HUES48 (cell line): Measurements from ENCODE around the gene COX5A.
A peak's percentile ranks its signal among the peaks of the same experiment; 100 is the strongest.
"Not testable (repeated sequence)": the region's sequence is repeated elsewhere in the genome, so short reads cannot be mapped to it uniquely, and the experiment has no call there.

Source experiments
- H3K27ac ChIP-seq: one replicate; pipeline ENCODE4 v1.7.0; 2013; ENCODE audit warnings: low read depth, low read length, inconsistent platforms
- H3K27me3 ChIP-seq: 2 replicates; pipeline ENCODE4 v1.6.1; 2013; ENCODE audit warnings: mild to moderate bottlenecking, low read length; ENCODE audit not compliant: control insufficient read depth, insufficient read depth
- H3K36me3 ChIP-seq: 2 replicates; pipeline ENCODE4 v1.6.1; 2013; ENCODE audit warnings: low read length; ENCODE audit not compliant: control insufficient read depth, insufficient read depth
- H3K4me1 ChIP-seq: 2 replicates; pipeline ENCODE4 v1.6.1; 2013; ENCODE audit warnings: mild to moderate bottlenecking, low read length; ENCODE audit not compliant: control insufficient read depth, insufficient read depth
- H3K4me3 ChIP-seq: 2 replicates; pipeline ENCODE4 v1.5.1; 2013; ENCODE audit warnings: mild to moderate bottlenecking, low read depth, low read length
- H3K9ac ChIP-seq: 2 replicates; pipeline ENCODE4 v1.6.1; 2013; ENCODE audit warnings: mild to moderate bottlenecking, low read depth, low read length, moderate library complexity
- H3K9me3 ChIP-seq: 2 replicates; pipeline ENCODE4 v1.6.1; 2013; ENCODE audit warnings: low read length; ENCODE audit not compliant: control insufficient read depth, insufficient read depth

Gene COX5A

GRCh38 chr15:74897300-74897701 is 40.6 kb downstream of the COX5A start:
- Histone ChIP-seq H3K9ac (no peak overlapping the region), H3K9me3 (no peaks in the 10 kb centered on the region), H3K4me3 (no peak overlapping the region), H3K27me3 (no peaks in the 10 kb centered on the region), H3K36me3 (peaks cover 65% of the 10 kb centered on the region), H3K27ac (no peak overlapping the region), H3K4me1 (no peaks in the 10 kb centered on the region)

- no peak overlapping the region for H3K9ac ChIP-seq
- no peaks in the 10 kb centered on the region for H3K9me3 ChIP-seq
- peaks cover 65% of the 10 kb centered on the region for H3K36me3 ChIP-seq
- no peak overlapping the region for H3K4me3 ChIP-seq
- no peak overlapping the region for H3K27ac ChIP-seq
- no peaks in the 10 kb centered on the region for H3K4me1 ChIP-seq
- H3K27me3 ChIP-seq: no peaks in the 10 kb centered on the region
Observed at GRCh38 chr15:74896316-74896715, 41.6 kb downstream of the COX5A start.

GRCh38 chr15:74895830-74896229 is 42.0 kb downstream of the COX5A start:
- no peaks in the 10 kb centered on the region for H3K9me3 ChIP-seq
- no peak overlapping the region for H3K9ac ChIP-seq
- H3K27me3 ChIP-seq: no peaks in the 10 kb centered on the region
- H3K4me3 ChIP-seq: no peak overlapping the region
- peaks cover 63% of the 10 kb centered on the region for H3K36me3 ChIP-seq
- no peaks in the 10 kb centered on the region for H3K4me1 ChIP-seq
- no peak overlapping the region for H3K27ac ChIP-seq

GRCh38 chr15:74894383-74894782 is 43.5 kb downstream of the COX5A start:
- H3K9me3 ChIP-seq, H3K27ac ChIP-seq, H3K9ac ChIP-seq, H3K4me3 ChIP-seq, H3K27me3 ChIP-seq, H3K4me1 ChIP-seq: not testable (repeated sequence)
- H3K36me3 ChIP-seq: peaks cover 48% of the 10 kb centered on the region

GRCh38 chr15:74893627-74894026 is 44.2 kb downstream of the COX5A start:
- Histone ChIP-seq H3K36me3 (peaks cover 41% of the 10 kb centered on the region), H3K27me3 (no peaks in the 10 kb centered on the region), H3K9me3 (no peaks in the 10 kb centered on the region), H3K27ac (no peak overlapping the region), H3K4me3 (no peak overlapping the region), H3K4me1 (no peaks in the 10 kb centered on the region; the same call in 1 of the 2 replicates), H3K9ac (no peak overlapping the region)

GRCh38 chr15:74892931-74893330 is 44.9 kb downstream of the COX5A start:
- Histone ChIP-seq H3K27ac (no peak overlapping the region), H3K27me3 (no peaks in the 10 kb centered on the region), H3K4me3 (no peak overlapping the region), H3K9me3 (no peaks in the 10 kb centered on the region), H3K36me3 (peaks cover 37% of the 10 kb centered on the region), H3K9ac (no peak overlapping the region), H3K4me1 (no peaks in the 10 kb centered on the region; the same call in 1 of the 2 replicates)

GRCh38 chr15:74892313-74892712 is 45.6 kb downstream of the COX5A start:
- no peak overlapping the region for H3K27ac ChIP-seq
- H3K4me3 ChIP-seq: no peak overlapping the region
- no peaks in the 10 kb centered on the region for H3K9me3 ChIP-seq
- peaks cover 35% of the 10 kb centered on the region for H3K36me3 ChIP-seq
- no peaks in the 10 kb centered on the region for H3K27me3 ChIP-seq
- H3K4me1 ChIP-seq: no peaks in the 10 kb centered on the region; the same call in 1 of the 2 replicates
- H3K9ac ChIP-seq: no peak overlapping the region

- Histone ChIP-seq H3K36me3 (peaks cover 31% of the 10 kb centered on the region), H3K4me3 (no peak overlapping the region)
Observed at GRCh38 chr15:74891469-74891868, 46.4 kb downstream of the COX5A start.

GRCh38 chr15:74890665-74890960 is 47.3 kb downstream of the COX5A start:
- H3K4me1 ChIP-seq: no peaks in the 10 kb centered on the region; the same call in 1 of the 2 replicates
- H3K9me3 ChIP-seq: no peaks in the 10 kb centered on the region
- no peaks in the 10 kb centered on the region for H3K27me3 ChIP-seq
- peaks cover 26% of the 10 kb centered on the region for H3K36me3 ChIP-seq
- H3K4me3 ChIP-seq: peak overlapping the region; percentile 76
- H3K27ac ChIP-seq: peak overlapping the region; percentile 25
- peak overlapping the region; percentile 80 for H3K9ac ChIP-seq

More at GRCh38 chr15:74891469-74891868, 46.4 kb downstream of the COX5A start:
- Histone ChIP-seq H3K27me3 (no peaks in the 10 kb centered on the region), H3K27ac (no peak overlapping the region), H3K9ac (no peak overlapping the region), H3K9me3 (no peaks in the 10 kb centered on the region), H3K4me1 (no peaks in the 10 kb centered on the region; the same call in 1 of the 2 replicates)

GRCh38 chr15:74889883-74890664 is 47.8 kb downstream of the COX5A start, which contains the start of gene MPI:
Gene MPI (plus strand): TSS chr15:74890042. CDS start chr15:74890074, 32 bp downstream.
- H3K27ac ChIP-seq: peak within 1 kb of the TSS; percentile 25
- peaks cover 26% of the 10 kb centered on the region for H3K36me3 ChIP-seq
- H3K9ac ChIP-seq: peak within 1 kb of the TSS; percentile 80
- H3K9me3 ChIP-seq: no peaks in the 10 kb centered on the region
- H3K4me1 ChIP-seq: no peaks in the 10 kb centered on the region; the same call in 1 of the 2 replicates
- no peaks in the 10 kb centered on the region for H3K27me3 ChIP-seq
- peak within 1 kb of the TSS; percentile 76 for H3K4me3 ChIP-seq

GRCh38 chr15:74889390-74889882 is 48.4 kb downstream of the COX5A start:
- no peak overlapping the region for H3K9ac ChIP-seq
- no peak overlapping the region for H3K27ac ChIP-seq
- peaks cover 26% of the 10 kb centered on the region for H3K36me3 ChIP-seq
- no peaks in the 10 kb centered on the region for H3K27me3 ChIP-seq
- H3K4me1 ChIP-seq: no peaks in the 10 kb centered on the region; the same call in 1 of the 2 replicates
- peak overlapping the region; percentile 76 for H3K4me3 ChIP-seq
- no peaks in the 10 kb centered on the region for H3K9me3 ChIP-seq
